ENCODE measurements around the gene CYB561. TPM values are rescaled to one million over a fixed set of nuclear protein-coding genes. Genes with fewer than 3 reads are reported as not detected.

The CYB561 gene
- total and polyA plus RNA-seq, 2 donors (not counting 1 experiment from before 2014, with no cell fraction given): 3.5 to 4.9 TPM

GRCh38 chr17:63440127-63440769 is 5.9 kb downstream of the CYB561 start:
- CTCF ChIA-PET: interaction anchor here (0.8 to 1.6 kb wide), 4 partner anchors 13 to 262 kb away, joined by 3 to 7 read pairs (median 4); no protein-coding TSS in a partner anchor
- Histone ChIP-seq H3K4me2 (replicated peaks; ENCODE audit: low read depth, low read length, poor library complexity, severe bottlenecking) (peak overlapping the region; percentile 22), H3K79me2 (ENCODE audit: control insufficient read depth, insufficient read depth, low read length) (no peaks in the 10 kb centered on the region), H2AFZ (ENCODE audit: insufficient read depth, low read depth, low read length, poor library complexity, severe bottlenecking) (peak overlapping the region; percentile 35), H3K9ac (ENCODE audit: low read length) (no peak overlapping the region), H3K9me3 (ENCODE audit: control extremely low read depth in 1 of 3, control insufficient read depth in 2 of 3, insufficient read depth in 1 of 3, low read length in 2 of 3) (peaks cover 0 to 4% (median 0%) of the 10 kb centered on the region in 3 donors), H4K20me1 (ENCODE audit: control insufficient read depth, insufficient read depth, low read length, poor library complexity, severe bottlenecking) (no peaks in the 10 kb centered on the region), H3K4me1 (ENCODE audit: control insufficient read depth in 2 of 2, insufficient read depth in 2 of 2, low read length in 2 of 2) (peaks cover 12 to 25% of the 10 kb centered on the region in 2 donors), H3K27me3 (replicated peaks in 1 of 4; ENCODE audit: control extremely low read depth in 1 of 4, control insufficient read depth in 3 of 4, insufficient read depth in 4 of 4, low read length in 3 of 4) (peaks cover 0 to 9% (median 0%) of the 10 kb centered on the region in 4 experiments), H3K27ac (ENCODE audit: low read length in 2 of 2) (no peak overlapping the region), H3K4me3 (ENCODE audit: control extremely low read depth in 1 of 5, extremely low read depth in 1 of 5, insufficient read depth in 1 of 5, low read depth in 2 of 5, low read length in 4 of 5) (no peak overlapping the region), H3K36me3 (replicated peaks in 1 of 2; ENCODE audit: control extremely low read depth in 1 of 2, control insufficient read depth in 1 of 2, extremely low read depth in 1 of 2, insufficient read depth in 2 of 2, low read length in 1 of 2) (no peaks in the 10 kb centered on the region)
- ATAC-seq (ENCODE audit: low read depth) (no peak), DNase-seq (no peak)
- Mint-ChIP-seq H3K27me3 (no peaks in the 10 kb centered on the region), H3K9me3 (ENCODE audit: insufficient read depth) (no peaks in the 10 kb centered on the region), H3K27ac (peak overlapping the region; percentile 73), H3K4me3 (peak overlapping the region; percentile 44), H3K4me1 (peaks cover 25% of the 10 kb centered on the region)
- TF ChIP-seq CTCF (IDR thresholded peaks at IDR 0.05) (no peak), EZH2 (IDR thresholded peaks at IDR 0.05; ENCODE audit: borderline replicate concordance, insufficient read depth, low read depth, low read length, poor library complexity, severe bottlenecking) (no peak)
- 77% methylated on average over 22 of the region's 22 CpGs for WGBS (ENCODE audit: insufficient coverage)
- intact Hi-C loops (cut with micrococcal nuclease): no loop called here
- POLR2A ChIA-PET: no interaction called here

- Mint-ChIP-seq H3K9me3 (ENCODE audit: insufficient read depth) (no peaks in the 10 kb centered on the region), H3K4me3 (no peak overlapping the region), H3K4me1 (peaks cover 24% of the 10 kb centered on the region), H3K27me3 (no peaks in the 10 kb centered on the region), H3K27ac (no peak overlapping the region)
- no peaks in the 10 kb centered on the region for H3K36me3 ChIP-seq (replicated peaks in 1 of 2; ENCODE audit: control extremely low read depth in 1 of 2, control insufficient read depth in 1 of 2, extremely low read depth in 1 of 2, insufficient read depth in 2 of 2, low read length in 1 of 2)
- DNase-seq: no peak
- H3K27ac ChIP-seq (ENCODE audit: low read length in 2 of 2): no peak overlapping the region
- POLR2A ChIA-PET: no interaction called here
- intact Hi-C loops (cut with micrococcal nuclease): no loop called here
- no peak overlapping the region for H3K9ac ChIP-seq (ENCODE audit: low read length)
- peaks cover 0 to 12% (median 0%) of the 10 kb centered on the region in 4 experiments for H3K27me3 ChIP-seq (replicated peaks in 1 of 4; ENCODE audit: control extremely low read depth in 1 of 4, control insufficient read depth in 3 of 4, insufficient read depth in 4 of 4, low read length in 3 of 4)
- TF ChIP-seq EZH2 (IDR thresholded peaks at IDR 0.05; ENCODE audit: borderline replicate concordance, insufficient read depth, low read depth, low read length, poor library complexity, severe bottlenecking): no peak
- TF ChIP-seq CTCF (IDR thresholded peaks at IDR 0.05): no peak
- no peak for ATAC-seq (ENCODE audit: low read depth)
- H3K79me2 ChIP-seq (ENCODE audit: control insufficient read depth, insufficient read depth, low read length): no peaks in the 10 kb centered on the region
- no peak overlapping the region for H2AFZ ChIP-seq (ENCODE audit: insufficient read depth, low read depth, low read length, poor library complexity, severe bottlenecking)
- WGBS (ENCODE audit: insufficient coverage): 57% methylated on average over 8 of the region's 8 CpGs
- H3K4me1 ChIP-seq (ENCODE audit: control insufficient read depth in 2 of 2, insufficient read depth in 2 of 2, low read length in 2 of 2): peaks cover 15 to 29% of the 10 kb centered on the region in 2 donors
- peaks cover 0 to 4% (median 0%) of the 10 kb centered on the region in 3 donors for H3K9me3 ChIP-seq (ENCODE audit: control extremely low read depth in 1 of 3, control insufficient read depth in 2 of 3, insufficient read depth in 1 of 3, low read length in 2 of 3)
- peak overlapping the region; percentile 22 for H3K4me2 ChIP-seq (replicated peaks; ENCODE audit: low read depth, low read length, poor library complexity, severe bottlenecking)
- no peaks in the 10 kb centered on the region for H4K20me1 ChIP-seq (ENCODE audit: control insufficient read depth, insufficient read depth, low read length, poor library complexity, severe bottlenecking)
- H3K4me3 ChIP-seq (ENCODE audit: control extremely low read depth in 1 of 5, extremely low read depth in 1 of 5, insufficient read depth in 1 of 5, low read depth in 2 of 5, low read length in 4 of 5): no peak overlapping the region
- CTCF ChIA-PET: interaction anchor here (0.8 to 1.6 kb wide), 4 partner anchors 14 to 263 kb away, joined by 3 to 7 read pairs (median 4); no protein-coding TSS in a partner anchor
These were observed 6.4 kb downstream of the CYB561 start for GRCh38 chr17:63439687-63440086.
